ENCODE measurements around the gene SMIM1.

GRCh38 chr1:3807769-3808168 lies 35.2 kb downstream of the SMIM1 start:
- TF ChIP-seq, protein P1, sequence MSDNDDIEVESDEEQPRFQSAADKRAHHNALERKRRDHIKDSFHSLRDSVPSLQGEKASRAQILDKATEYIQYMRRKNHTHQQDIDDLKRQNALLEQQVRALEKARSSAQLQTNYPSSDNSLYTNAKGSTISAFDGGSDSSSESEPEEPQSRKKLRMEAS (IDR thresholded peaks at IDR 0.05; ENCODE audit: insufficient read depth, insufficient read length) = no peak
- TF ChIP-seq POLR2A (IDR thresholded peaks at IDR 0.05; ENCODE audit: low read depth, low read length) (no peak), CTCF (IDR thresholded peaks at IDR 0.05; ENCODE audit: extremely low read depth in 1 of 2, insufficient read depth in 1 of 2, low read depth in 1 of 2, low read length in 2 of 2) (no peak), MYC (IDR thresholded peaks at IDR 0.05; ENCODE audit: low read depth, low read length) (no peak), EZH2 (IDR thresholded peaks at IDR 0.05; ENCODE audit: borderline replicate concordance, low read depth, low read length, severe bottlenecking) (no peak)

Measured in endothelial cell of umbilical vein (primary cell).